22Rv1 (cell line): Measurements from ENCODE around the gene NCKAP5.

Experiments used
- CTCF ChIP-seq: fragments of 450-650 bp; IDR thresholded peaks from 2 replicates; pipeline ENCODE4 v1.5.1; 2017; ENCODE audit warnings: mild to moderate bottlenecking
- ZFX ChIP-seq: fragments of 450-650 bp; IDR thresholded peaks from 2 replicates; pipeline ENCODE4 v1.6.1; 2017; ENCODE audit warnings: antibody characterized with exemption, borderline replicate concordance

GRCh38 chr2:133163111-133163510 lies 405.2 kb downstream of the NCKAP5 start:
- TF ChIP-seq CTCF (no peak), ZFX (no peak)
